Sigmoid colon (tissue), 4 donors: ENCODE results near the gene NFATC2IP.

Source experiments
- EP300 ChIP-seq, 4 donors: sonication (generic); formaldehyde crosslinking; IDR thresholded peaks; one replicate each; pipeline ENCODE4 v1.6.1; 2017; ENCODE audit warnings: antibody characterized with exemption in 4 of 4
- POLR2A ChIP-seq, 2 donors: fragments of 450-650 bp; IDR thresholded peaks; one replicate each; pipeline ENCODE4 v1.6.1; 2016; ENCODE audit warnings: antibody characterized with exemption in 2 of 2, mild to moderate bottlenecking in 2 of 2, moderate library complexity in 2 of 2
- TF ChIP-seq, protein P1 (sequence below), 4 experiments: fragments of 450-650 bp in 3 of 4; fragments of 200-600 bp in 1 of 4; IDR thresholded peaks; one replicate each; pipeline ENCODE4 v1.5.1; 2016 to 2019; ENCODE audit warnings: antibody characterized with exemption in 4 of 4, mild to moderate bottlenecking in 3 of 4, moderate library complexity in 2 of 4

DNA sequence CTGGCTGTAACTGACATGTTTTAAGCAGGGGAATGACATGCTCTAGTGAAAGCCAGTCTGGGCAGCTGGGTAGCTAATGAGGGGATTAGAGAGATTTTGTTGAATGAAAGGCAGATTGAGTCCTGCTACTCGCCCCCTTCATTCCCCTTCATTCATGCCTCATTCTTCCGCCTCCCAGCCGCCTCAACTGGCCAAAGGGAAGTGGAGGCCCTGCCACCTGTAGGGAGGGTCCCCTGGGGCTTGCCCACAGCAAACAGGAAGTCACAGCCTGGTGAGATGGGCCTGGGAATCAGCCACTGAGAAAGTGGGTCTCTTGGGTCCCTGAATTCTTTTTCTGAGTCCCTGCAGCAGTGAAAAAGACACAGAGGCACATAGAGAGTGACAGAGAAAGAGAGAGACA lies 20.1 kb upstream of the NFATC2IP start:
- no peak for TF ChIP-seq EP300 (IDR thresholded peaks at IDR 0.05)
- TF ChIP-seq, protein P1, sequence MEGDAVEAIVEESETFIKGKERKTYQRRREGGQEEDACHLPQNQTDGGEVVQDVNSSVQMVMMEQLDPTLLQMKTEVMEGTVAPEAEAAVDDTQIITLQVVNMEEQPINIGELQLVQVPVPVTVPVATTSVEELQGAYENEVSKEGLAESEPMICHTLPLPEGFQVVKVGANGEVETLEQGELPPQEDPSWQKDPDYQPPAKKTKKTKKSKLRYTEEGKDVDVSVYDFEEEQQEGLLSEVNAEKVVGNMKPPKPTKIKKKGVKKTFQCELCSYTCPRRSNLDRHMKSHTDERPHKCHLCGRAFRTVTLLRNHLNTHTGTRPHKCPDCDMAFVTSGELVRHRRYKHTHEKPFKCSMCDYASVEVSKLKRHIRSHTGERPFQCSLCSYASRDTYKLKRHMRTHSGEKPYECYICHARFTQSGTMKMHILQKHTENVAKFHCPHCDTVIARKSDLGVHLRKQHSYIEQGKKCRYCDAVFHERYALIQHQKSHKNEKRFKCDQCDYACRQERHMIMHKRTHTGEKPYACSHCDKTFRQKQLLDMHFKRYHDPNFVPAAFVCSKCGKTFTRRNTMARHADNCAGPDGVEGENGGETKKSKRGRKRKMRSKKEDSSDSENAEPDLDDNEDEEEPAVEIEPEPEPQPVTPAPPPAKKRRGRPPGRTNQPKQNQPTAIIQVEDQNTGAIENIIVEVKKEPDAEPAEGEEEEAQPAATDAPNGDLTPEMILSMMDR (IDR thresholded peaks at IDR 0.05) = no peak
- TF ChIP-seq POLR2A (IDR thresholded peaks at IDR 0.05) = no peak
